ENCODE results near the gene ACTL6B.
"Not testable (repeated sequence)": the region's sequence is repeated elsewhere in the genome, so short reads cannot be mapped to it uniquely, and the experiment has no call there.

Gene ACTL6B

DNA sequence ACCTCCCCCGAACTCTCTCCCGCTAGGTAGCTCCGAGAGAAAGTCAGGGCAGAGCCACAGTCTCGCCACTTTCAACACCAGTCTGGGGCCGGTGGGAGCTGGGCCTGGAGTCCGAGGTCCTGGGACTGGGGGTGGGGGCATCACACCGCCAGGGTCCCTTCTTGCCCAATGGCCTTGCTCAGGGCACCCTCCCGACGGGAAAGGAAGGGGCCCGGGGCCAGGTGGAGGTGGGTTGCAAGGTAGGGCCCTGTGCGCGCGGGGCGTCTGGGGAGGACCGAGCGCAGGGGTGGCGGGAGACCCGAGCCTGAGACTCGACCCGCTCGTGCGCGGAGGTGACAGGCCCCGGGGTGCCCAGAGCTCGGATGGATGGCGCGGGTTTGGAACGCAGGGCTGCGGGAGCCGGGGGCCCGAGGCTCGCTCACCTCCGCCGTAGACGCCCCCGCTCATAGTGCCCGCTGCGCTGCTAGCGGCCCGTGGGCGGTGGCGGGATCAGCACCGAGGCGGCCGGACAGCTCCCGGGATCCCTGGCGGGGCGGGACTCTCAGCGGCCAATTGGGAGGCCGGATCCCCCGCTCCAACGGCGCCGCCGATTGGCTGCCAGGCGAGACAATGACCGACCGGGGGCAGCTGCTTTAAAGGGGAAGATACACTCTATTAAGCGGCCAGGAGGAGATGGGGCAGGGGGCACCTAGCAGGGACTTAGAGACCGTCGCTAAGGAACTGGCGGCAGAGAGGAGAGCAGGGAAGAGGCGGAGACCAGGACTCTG lies at the start of gene ACTL6B:
Gene ACTL6B (minus strand): TSS at position 541 of the 767 bp plus-strand sequence. CDS start 94 bp downstream, at position 447.
- DNase-seq, result peak in 5 of 6 experiments; percentile 37 to 45 (median 39)

GRCh38 chr7:100705320-100705752 lies 49.1 kb upstream of the ACTL6B start:
- DNase-seq, result peak; percentile 35 to 78 (median 67)

- not testable (repeated sequence) for DNase-seq
Observed at GRCh38 chr7:100701089-100701488, 44.8 kb upstream of the ACTL6B start.

DNA sequence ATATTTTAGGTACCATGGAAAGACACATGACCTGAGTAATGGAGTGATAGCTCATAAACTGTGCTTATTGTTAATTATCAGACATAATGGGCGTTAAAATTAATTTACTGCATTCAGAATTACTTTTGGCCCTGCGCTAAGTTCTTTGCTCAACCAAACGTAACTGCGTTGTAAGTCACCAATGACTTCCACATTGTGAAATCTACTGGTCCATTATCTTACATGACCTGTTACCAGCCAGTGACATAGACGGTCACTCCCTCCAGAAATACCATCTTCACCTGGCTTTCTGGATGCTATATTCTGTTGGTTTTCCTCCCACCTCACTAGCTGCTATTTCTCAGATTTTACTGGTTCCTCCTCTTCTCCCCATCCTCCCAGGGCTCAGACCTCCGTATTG lies 42.8 kb upstream of the ACTL6B start:
- DNase-seq, result no peak

- DNase-seq, result no peak
Observed at GRCh38 chr7:100696123-100696521, 39.9 kb upstream of the ACTL6B start.

GRCh38 chr7:100694098-100694745 lies 38.0 kb upstream of the ACTL6B start, which contains the start of gene GIGYF1:
GIGYF1 (minus strand) TSS chr7:100694250; CDS start chr7:100688238, 6,012 bp downstream.
- DNase-seq, result peak; percentile 50 to 81 (median 66)

DNA sequence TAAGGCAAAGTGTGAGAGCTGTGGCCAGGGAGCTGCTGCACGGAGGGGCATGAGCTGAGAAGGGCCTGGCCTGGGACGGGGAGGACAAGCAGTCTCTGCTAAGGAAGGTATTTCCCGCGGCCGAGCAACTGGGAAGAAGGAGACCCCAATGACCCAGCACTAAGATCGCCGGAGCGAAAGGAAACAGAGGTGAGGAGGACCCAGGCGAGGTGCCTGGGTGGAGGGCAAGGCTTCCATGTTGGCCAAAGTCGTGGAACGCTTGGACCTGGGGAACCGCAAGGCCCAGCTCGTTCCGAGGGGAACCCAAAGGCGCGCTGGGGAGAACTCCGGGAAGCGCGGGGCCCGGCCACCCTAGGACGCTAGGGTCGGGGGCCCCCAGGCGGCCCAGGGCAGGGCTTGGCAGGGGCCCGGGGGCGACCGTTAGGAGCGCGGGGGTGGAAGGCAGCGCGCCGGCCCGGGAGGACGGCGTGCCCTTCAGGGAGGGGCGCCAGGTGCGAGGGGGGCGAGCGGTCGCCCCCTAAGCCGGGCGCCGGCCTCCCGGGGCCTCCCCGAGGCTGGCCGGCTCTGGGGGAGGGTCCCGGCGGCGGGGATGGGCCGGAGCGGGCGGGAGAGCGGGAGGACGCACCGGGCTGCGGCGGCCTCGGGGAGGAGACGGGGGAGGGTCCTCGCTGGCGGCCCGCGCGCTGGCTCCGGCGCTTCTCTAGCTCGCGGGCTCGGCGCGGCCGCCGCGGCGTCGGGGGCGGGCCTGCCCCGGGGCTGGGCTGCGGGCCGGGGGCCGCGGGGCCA lies 37.3 kb upstream of the ACTL6B start:
- no peak for DNase-seq

GRCh38 chr7:100692578-100692961 lies 36.3 kb upstream of the ACTL6B start:
- no peak for DNase-seq

- peak; percentile 56 to 84 (median 76) for DNase-seq
Observed at GRCh38 chr7:100691676-100692577, 35.7 kb upstream of the ACTL6B start.

- DNase-seq, result no peak
Observed at GRCh38 chr7:100689230-100690135, 33.2 kb upstream of the ACTL6B start.

- DNase-seq, result no peak
Observed at GRCh38 chr7:100688326-100688860, 32.1 kb upstream of the ACTL6B start.

- DNase-seq, result no peak
Observed at GRCh38 chr7:100687751-100688300, 31.6 kb upstream of the ACTL6B start.

DNA sequence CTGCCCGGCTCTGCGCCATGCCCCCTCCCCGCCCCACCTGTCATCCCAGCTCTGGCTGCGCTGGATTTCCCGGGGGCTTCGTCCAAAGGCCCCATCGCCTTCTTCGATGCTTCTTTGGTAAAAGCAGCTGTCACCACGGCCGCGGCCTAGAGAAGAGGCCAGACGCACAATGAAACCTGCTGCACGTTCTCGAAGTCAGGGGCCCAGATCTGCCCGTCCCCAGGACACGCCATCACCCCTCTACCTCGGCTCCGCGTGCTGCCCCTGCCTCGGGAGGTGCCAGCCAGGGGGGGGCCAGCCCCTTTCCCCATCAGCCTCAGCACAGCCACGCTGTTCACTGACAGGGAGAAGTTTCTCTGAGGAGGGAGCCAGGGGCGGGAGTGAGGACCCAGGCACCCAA lies 31.0 kb upstream of the ACTL6B start:
- no peak for DNase-seq

DNA sequence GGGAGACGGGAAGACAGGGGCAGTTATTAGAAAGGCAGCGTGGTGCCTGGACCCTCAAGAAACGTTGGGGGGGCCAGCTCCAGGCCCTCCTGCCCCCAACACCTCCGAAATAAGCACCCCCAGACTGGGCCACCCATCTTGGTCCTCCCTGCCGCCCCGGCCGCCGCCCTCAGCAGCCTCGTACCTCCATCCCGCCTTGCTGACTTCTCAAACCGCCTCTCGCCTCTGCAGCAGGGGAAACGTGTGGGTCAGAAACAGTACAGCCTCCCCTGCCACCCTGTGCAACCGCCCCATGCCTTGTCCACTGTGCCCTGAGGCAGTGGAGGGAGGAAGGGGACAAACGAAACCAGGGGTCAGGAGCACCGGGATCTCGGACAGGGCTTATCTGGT lies 30.6 kb upstream of the ACTL6B start:
- DNase-seq, result no peak

- DNase-seq, result no peak
Observed at GRCh38 chr7:100686201-100686821, 30.1 kb upstream of the ACTL6B start.

- no peak for DNase-seq
Observed at GRCh38 chr7:100685631-100686145, 29.4 kb upstream of the ACTL6B start.

- DNase-seq, result no peak
Observed at GRCh38 chr7:100685049-100685605, 28.9 kb upstream of the ACTL6B start.

GRCh38 chr7:100684534-100685042 lies 28.3 kb upstream of the ACTL6B start:
- DNase-seq, result no peak
